CD4-positive, alpha-beta T cell (primary cell): ENCODE results near the gene RNF41. TPM values are rescaled to one million over a fixed set of nuclear protein-coding genes. Genes with fewer than 3 reads are reported as not detected.
"Not testable (repeated sequence)": the region's sequence is repeated elsewhere in the genome, so short reads cannot be mapped to it uniquely, and the experiment has no call there.

Experiments used
- ATAC-seq: fragments of 200-7000 bp; cut with Tn5 transposase; one replicate; pipeline ENCODE4 v1.10.0; 2022; ENCODE audit warnings: mild to moderate bottlenecking; ENCODE audit not compliant: poor library complexity
- CTCF ChIA-PET: fragments of 350-600 bp; sonication (Branson Sonifier 250); formaldehyde crosslinking; loops from one replicate; lab custom pipeline; 2021; ENCODE audit warnings: antibody characterized with exemption, inconsistent platforms; lab: Charles Lee
- POLR2A ChIA-PET: fragments of 350-600 bp; sonication (Branson Sonifier 250); formaldehyde crosslinking; loops from one replicate; lab custom pipeline; 2021; ENCODE audit warnings: antibody characterized with exemption, inconsistent platforms; lab: Charles Lee
- DNase-seq, 14 experiments: peaks; one replicate each; pipeline ENCODE4 v3.0.0-alpha.2; 2013 to 2020; ENCODE audit warnings: mixed read lengths in 2 of 14
- H3K27ac ChIP-seq, 2 donors: one replicate each; pipeline versions ENCODE4 v1.5.1 to v1.7.0; 2013; ENCODE audit warnings: low read length in 2 of 2, low read depth in 1 of 2, mild to moderate bottlenecking in 1 of 2
- H3K27me3 ChIP-seq, 2 experiments: 1 replicate in 1 of 2; 2 replicates in 1 of 2; pipeline versions ENCODE4 v1.6.1 to v1.7.0; 2013; ENCODE audit warnings: low read length in 2 of 2, control low read depth in 1 of 2, mild to moderate bottlenecking in 1 of 2, moderate library complexity in 1 of 2; ENCODE audit not compliant: insufficient read depth in 2 of 2, control insufficient read depth in 1 of 2
- H3K36me3 ChIP-seq: one replicate; pipeline ENCODE4 v1.6.1; 2013; ENCODE audit warnings: low read length, control low read depth; ENCODE audit not compliant: insufficient read depth
- H3K4me1 ChIP-seq: one replicate; pipeline ENCODE4 v1.6.1; 2013; ENCODE audit warnings: low read length, control low read depth; ENCODE audit not compliant: insufficient read depth
- H3K4me3 ChIP-seq: one replicate; pipeline ENCODE4 v1.5.1; 2013; ENCODE audit warnings: mild to moderate bottlenecking, low read length, moderate library complexity
- H3K9me3 ChIP-seq, 2 experiments: 1 replicate in 1 of 2; 2 replicates in 1 of 2; pipeline versions ENCODE4 v1.6.1 to v1.7.0; 2013; ENCODE audit warnings: low read length in 2 of 2, mild to moderate bottlenecking in 2 of 2, control low read depth in 1 of 2, moderate library complexity in 1 of 2; ENCODE audit not compliant: control insufficient read depth in 1 of 2, insufficient read depth in 1 of 2
- H3K27ac Mint-ChIP-seq: one replicate; pipeline ENCODE4 v1.8.0; 2020; ENCODE audit warnings: mixed read lengths
- H3K27me3 Mint-ChIP-seq: one replicate; pipeline ENCODE4 v1.8.0; 2021; ENCODE audit warnings: mixed read lengths
- H3K36me3 Mint-ChIP-seq: one replicate; pipeline ENCODE4 v1.8.0; 2021; ENCODE audit warnings: low read depth, mixed read lengths
- H3K4me1 Mint-ChIP-seq: one replicate; pipeline ENCODE4 v1.8.0; 2021; ENCODE audit warnings: low read depth, mixed read lengths
- H3K4me3 Mint-ChIP-seq: one replicate; pipeline ENCODE4 v1.8.0; 2020; ENCODE audit warnings: mild to moderate bottlenecking, mixed read lengths
- H3K9me3 Mint-ChIP-seq: one replicate; pipeline ENCODE4 v1.8.0; 2020; ENCODE audit warnings: mixed read lengths
- CTCF ChIP-seq: fragments of 200-600 bp; IDR thresholded peaks from one replicate; pipeline ENCODE4 v1.8.0; 2022; ENCODE audit warnings: antibody characterized with exemption, mild to moderate bottlenecking
- intact Hi-C, 2 experiments: fragments of 100-400 bp; cut with DNase I in 1 of 2; cut with micrococcal nuclease in 1 of 2; formaldehyde crosslinking; loops; one replicate each; pipeline versions ENCODE4 v1.15.1 to v1.9.0; 2023 to 2025; cut with DNase I, micrococcal nuclease
- total RNA-seq, 174 experiments: library from RNA in 2 of 174; stranded (reverse) in 2 of 174; gene quantifications; one replicate each; pipeline ENCODE4 v1.2.3 and lab custom pipeline; 2021 to 2026

RNF41 gene
- total RNA-seq, 2 experiments from 2014 or later: 28.0 to 32.4 TPM

GRCh38 chr12:56158029-56158925 lies 63.4 kb downstream of the RNF41 start, which contains the start of gene MYL6:
MYL6 (plus strand) TSS chr12:56158359; CDS start chr12:56158402, 43 bp downstream.
- ChIA-PET CTCF (interaction anchor here (0.6 to 2.8 kb wide), 3 partner anchors 30 to 32 kb away, joined by 3 to 8 read pairs (median 7); partner anchors contain the start of genes ESYT1 and SMARCC2), POLR2A (interaction anchor here (0.7 to 6.7 kb wide), 11 partner anchors 14 to 202 kb away, joined by 3 to 89 read pairs (median 6); partner anchors contain the start of genes CNPY2, ESYT1, PA2G4 and RNF41)
- no peaks in the 10 kb centered on the region for H3K9me3 ChIP-seq
- peaks cover 50% of the 10 kb centered on the region for H3K36me3 Mint-ChIP-seq
- no peaks in the 10 kb centered on the region for H3K27me3 ChIP-seq
- H3K27ac ChIP-seq: peak within 1 kb of the TSS; percentile 84 to 92
- H3K4me1 ChIP-seq: peaks cover 52% of the 10 kb centered on the region
- peak; percentile 6 for TF ChIP-seq CTCF
- peak within 1 kb of the TSS; percentile 78 for H3K4me3 ChIP-seq
- no peaks in the 10 kb centered on the region for H3K9me3 Mint-ChIP-seq
- ATAC-seq: peak; percentile 80
- no peaks in the 10 kb centered on the region for H3K27me3 Mint-ChIP-seq
- intact Hi-C loops: loop anchor here in 1 of 2 experiments (1.0 kb wide), 1 partner anchor 30 kb away; the partner anchor contains the start of gene ESYT1
- H3K4me1 Mint-ChIP-seq: peaks cover 40% of the 10 kb centered on the region
- peak; percentile 77 to 98 (median 86) for DNase-seq
- peak within 1 kb of the TSS; percentile 92 for H3K27ac Mint-ChIP-seq
- H3K36me3 ChIP-seq: peaks cover 42% of the 10 kb centered on the region
- H3K4me3 Mint-ChIP-seq: peak within 1 kb of the TSS; percentile 96

- H3K9me3 Mint-ChIP-seq: no peaks in the 10 kb centered on the region
- peak overlapping the region; percentile 78 for H3K4me3 ChIP-seq
- H3K27me3 Mint-ChIP-seq: no peaks in the 10 kb centered on the region
- H3K36me3 Mint-ChIP-seq: peaks cover 41% of the 10 kb centered on the region
- H3K9me3 ChIP-seq: no peaks in the 10 kb centered on the region
- no peaks in the 10 kb centered on the region for H3K27me3 ChIP-seq
- H3K27ac ChIP-seq: peak overlapping the region; percentile 60 to 74
- ATAC-seq (peak; percentile 38), DNase-seq (peak in 13 of 14 experiments; percentile 32 to 83 (median 48))
- CTCF ChIA-PET: interaction anchor here (1.4 to 2.8 kb wide), 2 partner anchors 31 to 32 kb away, joined by 7 to 10 read pairs (median 8); partner anchors contain the start of gene SMARCC2
- peak; percentile 66 for TF ChIP-seq CTCF
- peak overlapping the region; percentile 96 for H3K4me3 Mint-ChIP-seq
- H3K4me1 Mint-ChIP-seq: peaks cover 43% of the 10 kb centered on the region
- peak overlapping the region; percentile 92 for H3K27ac Mint-ChIP-seq
- intact Hi-C loops: loop anchor here (1.0 kb wide), 2 partner anchors 29 to 31 kb away; partner anchors contain the start of gene ESYT1 (in 1 of the 2)
- peaks cover 33% of the 10 kb centered on the region for H3K36me3 ChIP-seq
- POLR2A ChIA-PET: interaction anchor here (0.7 to 6.7 kb wide), 7 partner anchors 14 to 932 kb away, joined by 3 to 89 read pairs (median 4); partner anchors contain the start of genes ESYT1, NAB2 and SMARCC2
- peaks cover 59% of the 10 kb centered on the region for H3K4me1 ChIP-seq
Observed at GRCh38 chr12:56157201-56158028, 64.3 kb downstream of the RNF41 start.

- intact Hi-C loops: loop anchor here in 1 of 2 experiments (1.0 kb wide), 1 partner anchor 30 kb away; no protein-coding TSS in a partner anchor
- Mint-ChIP-seq H3K27ac (peak overlapping the region; percentile 92), H3K4me3 (peak overlapping the region; percentile 96), H3K4me1 (peaks cover 50% of the 10 kb centered on the region), H3K36me3 (peaks cover 39% of the 10 kb centered on the region)
- H3K27me3 ChIP-seq, ATAC-seq, H3K27me3 Mint-ChIP-seq, H3K9me3 ChIP-seq, H3K9me3 Mint-ChIP-seq, DNase-seq: not testable (repeated sequence)
- peak overlapping the region; percentile 78 for H3K4me3 ChIP-seq
- CTCF ChIA-PET: interaction anchor here (1.4 kb wide), 1 partner anchor 31 kb away, joined by 10 read pairs; no protein-coding TSS in a partner anchor
- H3K36me3 ChIP-seq: peaks cover 25% of the 10 kb centered on the region
- H3K4me1 ChIP-seq: peaks cover 57% of the 10 kb centered on the region
- POLR2A ChIA-PET: interaction anchor here (0.7 to 0.8 kb wide), 3 partner anchors 29 to 932 kb away, joined by 3 to 4 read pairs (median 3); partner anchors contain the start of genes ESYT1 and NAB2
- H3K27ac ChIP-seq: peak overlapping the region; percentile 60 to 74
Observed at GRCh38 chr12:56156464-56157200, 65.1 kb downstream of the RNF41 start.
